ENCODE measurements around the gene SEPTIN10. TPM values are rescaled to one million over a fixed set of nuclear protein-coding genes. Genes with fewer than 3 reads are reported as not detected.

Gene SEPTIN10
- total and polyA plus RNA-seq, 2 experiments from 2014 or later = 60.0 to 77.3 TPM

DNA sequence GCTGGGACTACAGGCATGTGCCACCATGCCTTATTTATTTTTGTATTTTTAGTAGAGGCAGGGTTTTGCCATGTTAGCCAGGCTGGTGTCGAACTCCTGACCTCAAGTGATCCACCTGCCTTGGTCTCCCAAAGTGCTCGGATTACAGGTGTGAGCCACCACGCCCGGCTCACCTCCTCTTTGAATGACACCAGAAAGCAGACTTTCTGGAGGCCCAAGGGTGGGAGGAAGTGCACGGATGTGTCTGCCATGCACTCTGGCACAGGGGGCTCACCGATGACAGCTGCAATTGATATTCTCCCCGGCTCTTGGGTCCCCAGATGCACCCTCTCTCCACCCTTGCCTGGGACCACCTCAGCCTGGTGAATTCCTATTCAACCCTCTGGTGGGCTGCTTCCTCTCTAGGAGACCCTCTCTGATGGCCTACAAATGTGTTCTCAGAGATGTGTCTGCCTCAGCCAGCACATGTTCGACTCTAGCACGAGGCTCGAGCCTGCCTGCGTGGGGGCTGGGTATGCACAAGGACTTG, 87.3 kb downstream of the SEPTIN10 start:
- H3K36me3 ChIP-seq = no peaks in the 10 kb centered on the region
- no peak overlapping the region for H3K4me3 ChIP-seq
- no peaks in the 10 kb centered on the region for H3K9me3 ChIP-seq (ENCODE audit: low read depth)
- no peaks in the 10 kb centered on the region for H3K4me1 ChIP-seq (ENCODE audit: low read depth)
- no peaks in the 10 kb centered on the region for H3K27me3 ChIP-seq
- no peak for DNase-seq (ENCODE audit: low read depth in 1 of 2, low spot score in 1 of 2)
- H3K27ac ChIP-seq = no peak overlapping the region
- TF ChIP-seq, protein P1, sequence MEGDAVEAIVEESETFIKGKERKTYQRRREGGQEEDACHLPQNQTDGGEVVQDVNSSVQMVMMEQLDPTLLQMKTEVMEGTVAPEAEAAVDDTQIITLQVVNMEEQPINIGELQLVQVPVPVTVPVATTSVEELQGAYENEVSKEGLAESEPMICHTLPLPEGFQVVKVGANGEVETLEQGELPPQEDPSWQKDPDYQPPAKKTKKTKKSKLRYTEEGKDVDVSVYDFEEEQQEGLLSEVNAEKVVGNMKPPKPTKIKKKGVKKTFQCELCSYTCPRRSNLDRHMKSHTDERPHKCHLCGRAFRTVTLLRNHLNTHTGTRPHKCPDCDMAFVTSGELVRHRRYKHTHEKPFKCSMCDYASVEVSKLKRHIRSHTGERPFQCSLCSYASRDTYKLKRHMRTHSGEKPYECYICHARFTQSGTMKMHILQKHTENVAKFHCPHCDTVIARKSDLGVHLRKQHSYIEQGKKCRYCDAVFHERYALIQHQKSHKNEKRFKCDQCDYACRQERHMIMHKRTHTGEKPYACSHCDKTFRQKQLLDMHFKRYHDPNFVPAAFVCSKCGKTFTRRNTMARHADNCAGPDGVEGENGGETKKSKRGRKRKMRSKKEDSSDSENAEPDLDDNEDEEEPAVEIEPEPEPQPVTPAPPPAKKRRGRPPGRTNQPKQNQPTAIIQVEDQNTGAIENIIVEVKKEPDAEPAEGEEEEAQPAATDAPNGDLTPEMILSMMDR (IDR thresholded peaks at IDR 0.05; ENCODE audit: low read depth, low read length) = no peak

DNA sequence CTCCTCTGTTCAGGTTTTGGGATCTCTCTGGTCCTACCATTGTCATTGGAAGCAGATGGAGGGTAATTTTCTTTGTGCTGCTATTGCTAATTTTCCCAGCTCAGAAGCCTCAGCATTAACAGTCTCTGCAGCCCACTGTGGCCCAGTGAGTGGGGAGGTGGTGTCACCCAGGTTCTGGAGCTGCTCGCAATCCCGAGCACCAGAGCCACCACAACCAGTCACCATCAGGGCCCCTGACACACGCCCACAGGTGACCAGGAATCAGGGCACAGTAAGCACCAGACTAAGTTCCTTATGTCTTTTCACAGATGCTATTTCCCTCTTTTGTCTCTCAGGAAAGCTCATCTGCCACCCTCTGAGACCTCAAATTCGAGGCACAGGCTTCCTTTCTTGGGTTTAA, 87.9 kb downstream of the SEPTIN10 start:
- no peak for DNase-seq (ENCODE audit: low read depth in 1 of 2, low spot score in 1 of 2)
- H3K27ac ChIP-seq = no peak overlapping the region
- H3K36me3 ChIP-seq = no peaks in the 10 kb centered on the region
- no peaks in the 10 kb centered on the region for H3K4me1 ChIP-seq (ENCODE audit: low read depth)
- TF ChIP-seq, protein P1 (IDR thresholded peaks at IDR 0.05; ENCODE audit: low read depth, low read length) = no peak
- no peaks in the 10 kb centered on the region for H3K9me3 ChIP-seq (ENCODE audit: low read depth)
- no peaks in the 10 kb centered on the region for H3K27me3 ChIP-seq
- H3K4me3 ChIP-seq = no peak overlapping the region

DNA sequence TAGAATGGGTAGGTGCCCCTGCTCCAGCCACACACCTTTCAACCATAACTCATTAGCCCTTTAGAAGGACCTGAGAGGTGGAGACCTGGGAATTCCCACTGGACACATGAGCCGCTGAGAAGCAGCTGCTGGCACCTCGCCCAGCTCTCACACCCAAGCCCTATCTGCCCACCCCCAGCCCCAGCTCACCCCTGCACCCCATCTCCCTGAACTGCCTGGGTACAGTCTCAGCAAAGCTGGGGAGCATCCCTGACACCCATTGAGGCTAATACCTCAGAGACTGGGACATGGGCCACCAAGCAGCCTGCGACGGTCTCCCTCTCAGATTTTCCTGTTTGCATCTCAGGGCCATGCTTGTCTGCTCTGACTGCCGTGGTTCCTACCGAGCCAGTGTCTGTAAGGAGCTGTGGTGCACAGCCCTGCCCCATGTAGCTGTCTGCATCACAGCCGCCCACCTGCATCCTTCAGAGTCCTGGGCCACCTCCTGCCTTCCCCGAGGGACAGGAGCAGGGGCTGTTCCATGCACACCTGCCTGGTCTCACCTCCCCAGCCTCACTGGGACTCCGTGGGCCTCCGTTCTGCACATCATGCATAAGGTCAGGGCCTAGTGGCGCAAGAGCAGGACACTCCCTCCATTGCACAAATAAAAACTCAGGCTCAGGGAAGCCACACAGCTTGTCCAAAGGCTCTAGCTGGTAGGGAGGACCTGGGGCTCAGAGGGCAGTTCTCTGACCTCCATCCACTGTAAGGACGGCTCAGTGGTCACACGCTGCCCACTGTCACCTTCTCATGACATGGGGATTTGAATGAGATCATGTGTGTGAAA, 90.0 kb downstream of the SEPTIN10 start:
- H3K27ac ChIP-seq = no peak overlapping the region
- no peak overlapping the region for H3K4me3 ChIP-seq
- H3K4me1 ChIP-seq (ENCODE audit: low read depth) = no peaks in the 10 kb centered on the region
- no peaks in the 10 kb centered on the region for H3K9me3 ChIP-seq (ENCODE audit: low read depth)
- TF ChIP-seq, protein P1 (IDR thresholded peaks at IDR 0.05; ENCODE audit: low read depth, low read length) = no peak
- no peaks in the 10 kb centered on the region for H3K27me3 ChIP-seq
- no peak for DNase-seq (ENCODE audit: low read depth in 1 of 2, low spot score in 1 of 2)
- no peaks in the 10 kb centered on the region for H3K36me3 ChIP-seq

DNA sequence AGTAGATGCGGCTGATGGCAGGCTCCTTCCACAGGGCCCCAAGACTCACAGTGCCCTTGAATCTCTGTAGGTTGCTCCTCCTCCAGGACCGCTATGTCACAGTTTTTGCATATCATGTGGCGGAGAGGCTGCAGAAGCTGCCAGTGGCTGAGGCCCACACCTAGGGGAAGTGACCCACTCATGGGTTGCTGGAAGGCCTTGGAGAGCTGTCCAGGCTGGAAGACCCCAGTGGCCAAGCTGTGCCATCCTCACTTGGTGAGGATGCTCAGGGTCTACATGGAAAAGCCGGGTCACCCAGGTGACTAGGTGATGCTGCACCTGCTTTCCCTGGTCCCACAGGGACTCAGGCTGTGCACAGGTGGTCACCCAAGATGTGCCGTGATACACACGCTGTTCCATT, 90.6 kb downstream of the SEPTIN10 start:
- DNase-seq (ENCODE audit: low read depth in 1 of 2, low spot score in 1 of 2) = no peak
- no peak overlapping the region for H3K27ac ChIP-seq
- no peaks in the 10 kb centered on the region for H3K4me1 ChIP-seq (ENCODE audit: low read depth)
- no peaks in the 10 kb centered on the region for H3K9me3 ChIP-seq (ENCODE audit: low read depth)
- H3K36me3 ChIP-seq = no peaks in the 10 kb centered on the region
- no peak overlapping the region for H3K4me3 ChIP-seq
- H3K27me3 ChIP-seq = no peaks in the 10 kb centered on the region
- TF ChIP-seq, protein P1 (IDR thresholded peaks at IDR 0.05; ENCODE audit: low read depth, low read length) = no peak

DNA sequence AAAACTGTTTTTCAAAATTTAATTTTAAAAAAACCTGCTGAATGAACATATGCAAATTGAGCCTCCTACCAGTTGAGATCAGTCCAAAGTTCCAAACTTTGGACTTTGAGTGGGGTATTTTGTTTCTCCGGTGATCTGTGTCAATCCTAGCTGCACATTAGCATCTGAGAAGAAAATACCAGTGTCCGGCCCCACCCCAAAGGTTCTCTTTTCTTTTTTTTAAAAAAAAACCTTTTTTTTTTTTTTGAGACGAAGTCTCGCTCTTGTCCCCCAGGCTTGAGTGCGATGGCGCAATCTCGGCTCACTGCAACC, 91.7 kb downstream of the SEPTIN10 start:
- TF ChIP-seq, protein P1 (IDR thresholded peaks at IDR 0.05; ENCODE audit: low read depth, low read length) = no peak
- Histone ChIP-seq H3K36me3 (no peaks in the 10 kb centered on the region), H3K9me3 (ENCODE audit: low read depth) (no peaks in the 10 kb centered on the region), H3K27ac (no peak overlapping the region), H3K27me3 (no peaks in the 10 kb centered on the region), H3K4me3 (no peak overlapping the region), H3K4me1 (ENCODE audit: low read depth) (no peaks in the 10 kb centered on the region)
- no peak for DNase-seq (ENCODE audit: low read depth in 1 of 2, low spot score in 1 of 2)

Measured in cardiac muscle cell (in vitro differentiated cells and primary cell).